HepG2 (cell line): Measurements from ENCODE around the gene TNC. TPM values are rescaled to one million over a fixed set of nuclear protein-coding genes. Genes with fewer than 3 reads are reported as not detected.

Source experiments
- ATAC-seq: fragments of 200-7000 bp; cut with Tn5 transposase; 3 replicates; pipeline ENCODE4 v1.9.1; 2020; ENCODE audit warnings: mild to moderate bottlenecking, moderate library complexity
- BruUV-seq: library from RNA; stranded (reverse); fragments of 400-500 nt; replicated peaks from 2 replicates; lab custom pipeline; 2021; lab: Mats Ljungman, UMichigan
- CTCF ChIA-PET: fragments of 300-600 bp; formaldehyde crosslinking; extraction: SDS; loops from one replicate; lab custom pipeline; 2021; ENCODE audit warnings: low total read pairs, inconsistent platforms, low intra/inter-chr PET ratio; lab: Yijun Ruan, JAX
- POLR2A ChIA-PET: fragments of 350-600 bp; sonication (Branson Sonifier 250); formaldehyde crosslinking; loops from one replicate; lab custom pipeline; 2020; ENCODE audit warnings: antibody characterized with exemption, inconsistent platforms; lab: Yijun Ruan, JAX
- DNase-seq: peaks from one replicate; pipeline ENCODE4 v3.0.0-alpha.2; 2015; ENCODE audit warnings: low spot score
- FAIRE-seq: peaks from 3 replicates; lab custom pipeline; 2011; peaks lifted over from hg19 to GRCh38; lab: Jason Lieb, UNC
- H2AFZ ChIP-seq: one replicate; pipeline ENCODE4 v1.6.1; 2011; ENCODE audit warnings: low read length, inconsistent platforms
- H3K27ac ChIP-seq: fragments of 300-600 bp; 3 replicates; pipeline ENCODE4 v1.8.0; 2011; ENCODE audit warnings: mixed run types, mild to moderate bottlenecking, mixed read lengths, low read length, inconsistent platforms; ENCODE audit not compliant: insufficient read depth; ENCODE audit errors: extremely low read length
- H3K27me3 ChIP-seq, 2 experiments: fragments of 200-600 bp in 1 of 2; 2 replicates in 1 of 2; 3 replicates in 1 of 2; pipeline versions ENCODE4 v1.6.0 to v1.8.0; 2011; ENCODE audit warnings: low read length in 2 of 2, mild to moderate bottlenecking in 2 of 2, moderate library complexity in 2 of 2, inconsistent platforms in 1 of 2; ENCODE audit not compliant: insufficient read depth in 2 of 2, control insufficient read depth in 1 of 2
- H3K36me3 ChIP-seq, 2 experiments: fragments of 200-600 bp in 1 of 2; replicated peaks in 1 of 2; 2 replicates in 1 of 2; 3 replicates in 1 of 2; pipeline versions ENCODE4 v1.5.1 to v1.8.0; 2011; ENCODE audit warnings: low read length in 2 of 2, inconsistent platforms in 1 of 2; ENCODE audit not compliant: insufficient read depth in 2 of 2, control insufficient read depth in 1 of 2
- H3K4me1 ChIP-seq: 2 replicates; pipeline ENCODE4 v1.5.1; 2012; ENCODE audit warnings: low read length, inconsistent platforms; ENCODE audit not compliant: insufficient read depth
- H3K4me2 ChIP-seq: 2 replicates; pipeline ENCODE4 v1.6.0; 2011; ENCODE audit warnings: low read depth, low read length, inconsistent platforms
- H3K4me3 ChIP-seq, 3 experiments: fragments of 200-600 bp in 1 of 3; sonication (generic), shearing (Covaris generic) in 1 of 3; replicated peaks in 1 of 3; 2 replicates each; pipeline ENCODE4 v1.5.1; 2011 to 2016; ENCODE audit warnings: low read length in 3 of 3, inconsistent platforms in 2 of 3, low read depth in 2 of 3, mild to moderate bottlenecking in 2 of 3, control low read depth in 1 of 3, mixed read lengths in 1 of 3; ENCODE audit not compliant: insufficient read depth in 1 of 3
- H3K79me2 ChIP-seq: one replicate; pipeline ENCODE4 v1.6.1; 2011; ENCODE audit warnings: low read length, inconsistent platforms; ENCODE audit not compliant: insufficient read depth
- H3K9ac ChIP-seq: 2 replicates; pipeline ENCODE4 v1.6.0; 2011; ENCODE audit warnings: mild to moderate bottlenecking, low read depth, low read length, inconsistent platforms; ENCODE audit not compliant: insufficient read depth
- H3K9me3 ChIP-seq: 2 replicates; pipeline ENCODE4 v1.5.1; 2012; ENCODE audit warnings: mild to moderate bottlenecking, low read length
- H4K20me1 ChIP-seq: 2 replicates; pipeline ENCODE4 v1.6.0; 2011; ENCODE audit warnings: inconsistent platforms, mild to moderate bottlenecking, low read length, moderate library complexity; ENCODE audit not compliant: insufficient read depth
- ARNTL ChIP-seq: sonication (generic); formaldehyde crosslinking; IDR thresholded peaks from 2 replicates; pipeline ENCODE4 v1.4.0; 2020; ENCODE audit warnings: mild to moderate bottlenecking, missing genetic modification reagents
- DRAP1 ChIP-seq: IDR thresholded peaks from 2 replicates; pipeline ENCODE4 v1.6.1; 2016; ENCODE audit warnings: missing genetic modification reagents, missing compliant biosample characterization
- EEA1 ChIP-seq: sonication (generic); formaldehyde crosslinking; IDR thresholded peaks from 2 replicates; pipeline ENCODE4 v1.5.1; 2020; ENCODE audit warnings: mild to moderate bottlenecking, missing genetic modification reagents, borderline replicate concordance
- GATAD1 ChIP-seq: IDR thresholded peaks from 2 replicates; pipeline ENCODE4 v1.6.1; 2016; ENCODE audit warnings: missing genetic modification reagents, missing compliant biosample characterization
- ISL2 ChIP-seq: sonication (generic); formaldehyde crosslinking; IDR thresholded peaks from 2 replicates; pipeline ENCODE4 v1.5.0; 2020; ENCODE audit warnings: missing genetic modification reagents
- KDM1A ChIP-seq: IDR thresholded peaks from 2 replicates; pipeline ENCODE4 v1.6.1; 2016; ENCODE audit warnings: missing compliant biosample characterization
- MLLT10 ChIP-seq: sonication (generic); formaldehyde crosslinking; IDR thresholded peaks from 2 replicates; pipeline ENCODE4 v1.4.0; 2020; ENCODE audit warnings: missing genetic modification reagents
- MTF1 ChIP-seq: sonication (generic); formaldehyde crosslinking; IDR thresholded peaks from 2 replicates; pipeline ENCODE4 v1.5.0; 2020; ENCODE audit warnings: missing genetic modification reagents
- NPAS2 ChIP-seq: sonication (generic); formaldehyde crosslinking; IDR thresholded peaks from 2 replicates; pipeline ENCODE4 v1.8.0; 2022; ENCODE audit warnings: mild to moderate bottlenecking, missing genetic modification reagents, borderline replicate concordance
- POGK ChIP-seq: sonication (generic); formaldehyde crosslinking; conservative IDR thresholded peaks from 2 replicates; pipeline ENCODE4 v1.8.0; 2022; ENCODE audit warnings: mild to moderate bottlenecking, moderate library complexity, missing genetic modification reagents
- RBAK ChIP-seq: sonication (generic); formaldehyde crosslinking; IDR thresholded peaks from 2 replicates; pipeline ENCODE4 v1.5.1; 2020; ENCODE audit warnings: mild to moderate bottlenecking, missing genetic modification reagents
- SOX6 ChIP-seq, 2 experiments: fragments of 450-650 bp in 1 of 2; sonication (generic) in 1 of 2; formaldehyde crosslinking in 1 of 2; IDR thresholded peaks; 2 replicates each; pipeline versions ENCODE4 v1.4.0 to v1.6.1; 2017 to 2020; ENCODE audit warnings: antibody characterized with exemption in 1 of 2, mild to moderate bottlenecking in 1 of 2, missing genetic modification reagents in 1 of 2
- TCF7 ChIP-seq: sonication (generic); IDR thresholded peaks from 2 replicates; pipeline ENCODE4 v1.6.1; 2016; ENCODE audit warnings: antibody characterized with exemption, low read depth
- ZC3H4 ChIP-seq: sonication (generic); formaldehyde crosslinking; IDR thresholded peaks from 2 replicates; pipeline ENCODE4 v1.4.0; 2020; ENCODE audit warnings: missing genetic modification reagents, borderline replicate concordance
- ZNF333 ChIP-seq: sonication (generic); formaldehyde crosslinking; IDR thresholded peaks from 2 replicates; pipeline ENCODE4 v1.4.0; 2020; ENCODE audit warnings: mild to moderate bottlenecking, missing genetic modification reagents, borderline replicate concordance
- WGBS: methylation state at CpG from one replicate; pipeline ENCODE4 v1.1.6; 2017; ENCODE audit warnings: low lambda C conversion rate; 5-methylcytosine and 5-hydroxymethylcytosine counted together
- in situ Hi-C: cut with HindIII; loops from 2 replicates; pipeline ENCODE4 v1.10.0; 2017; ENCODE audit warnings: low pct_unique_long_range_greater_than_20kb; ENCODE audit not compliant: extremely low pct_ligation_motif_present
- intact Hi-C: fragments of 100-400 bp; cut with micrococcal nuclease; formaldehyde crosslinking; loops from one replicate; pipeline ENCODE4 v1.10.0; 2022; ENCODE audit not compliant: unreplicated experiment
- polyA plus RNA-seq, 8 experiments: library from polyadenylated mRNA; depleted of rRNA in 3 of 8; stranded (reverse) in 7 of 8; unstranded in 1 of 8; fragments of >200 nt; fragmentation: Illumina TruSeq in 4 of 8; extraction: Trizol in 4 of 8; gene quantifications; 2 replicates each; pipeline versions ENCODE4 v1.2.1 to v1.2.3, GENCODE V29; 2011 to 2016; ENCODE audit warnings: low read depth in 4 of 8, missing spikeins in 1 of 8, mixed read lengths in 1 of 8; ENCODE audit not compliant: insufficient read depth in 1 of 8
- total RNA-seq, 5 experiments: library from RNA; depleted of rRNA; stranded (reverse); fragments of >200 nt; fragmentation: Illumina TruSeq; extraction: Trizol; gene quantifications; 2 replicates each; pipeline ENCODE4 v1.2.3, GENCODE V29; 2016; ENCODE audit warnings: low read depth in 1 of 5

The TNC gene
- total and polyA plus RNA-seq, 2 of the 13 experiments (the other 11 are each of a cell fraction or from before 2014, with no cell fraction given): not detected

GRCh38 chr9:115099901-115100300 is 18.1 kb downstream of the TNC start:
- BruUV-seq: no TSS peak
- Histone ChIP-seq H3K4me1 (no peaks in the 10 kb centered on the region), H2AFZ (no peak overlapping the region), H3K36me3 (no peaks in the 10 kb centered on the region), H3K4me2 (no peak overlapping the region), H3K27me3 (no peaks in the 10 kb centered on the region), H3K4me3 (no peak overlapping the region), H4K20me1 (no peaks in the 10 kb centered on the region), H3K9me3 (no peaks in the 10 kb centered on the region), H3K79me2 (no peaks in the 10 kb centered on the region), H3K9ac (no peak overlapping the region), H3K27ac (no peak overlapping the region)
- intact Hi-C loops (no loop called here), in situ Hi-C loops (no loop called here)
- 0% methylated on average over 1 of the region's 1 CpG for WGBS
- CTCF ChIA-PET: no interaction called here
- TF ChIP-seq NPAS2 (CRISPR knock-in tag) (no peak), EEA1 (CRISPR knock-in tag) (no peak), ZC3H4 (no peak), ARNTL (CRISPR knock-in tag) (no peak), TCF7 (no peak), RBAK (CRISPR knock-in tag) (no peak), KDM1A (CRISPR knock-in tag) (no peak), MTF1 (CRISPR knock-in tag) (no peak), GATAD1 (CRISPR knock-in tag) (no peak), MLLT10 (no peak), ISL2 (no peak), ZNF333 (CRISPR knock-in tag) (no peak), POGK (CRISPR knock-in tag) (no peak), SOX6 (IDR thresholded peaks at IDR 0.05) (no peak), SOX6 (CRISPR knock-in tag; IDR thresholded peaks at IDR 0.05) (no peak), DRAP1 (no peak)
- FAIRE-seq: no peak
- ATAC-seq: no peak
- POLR2A ChIA-PET: no interaction called here
- no peak for DNase-seq
